BE2C (cell line): ENCODE measurements around the gene CDKN1A.

ENCODE experiments used
- DNase-seq: peaks from one replicate; pipeline ENCODE4 v3.0.0-alpha.2; 2020
- H3K27me3 ChIP-seq: fragments of 250-450 bp; sonication (Bioruptor Pico); 2 replicates; pipeline ENCODE4 v1.5.1; 2020; ENCODE audit warnings: mild to moderate bottlenecking
- H3K36me3 ChIP-seq: fragments of 250-450 bp; sonication (Bioruptor Pico); 2 replicates; pipeline ENCODE4 v1.5.1; 2020; ENCODE audit warnings: mild to moderate bottlenecking
- H3K4me1 ChIP-seq: fragments of 250-450 bp; sonication (Bioruptor Pico); 2 replicates; pipeline ENCODE4 v1.5.1; 2020
- H3K4me3 ChIP-seq: 2 replicates; pipeline ENCODE4 v1.5.1; 2011; ENCODE audit warnings: low read depth, low read length
- H3K9me3 ChIP-seq: fragments of 250-450 bp; sonication (Bioruptor Pico); 2 replicates; pipeline ENCODE4 v1.5.1; 2020
- TF ChIP-seq, protein P1 (sequence below): IDR thresholded peaks from 2 replicates; pipeline ENCODE4 v1.5.1; 2012; ENCODE audit warnings: mild to moderate bottlenecking, low read depth, low read length

Gene CDKN1A

GRCh38 chr6:36657942-36658544 is 20.5 kb upstream of the CDKN1A start:
- H3K4me1 ChIP-seq = peaks cover 6% of the 10 kb centered on the region
- no peaks in the 10 kb centered on the region for H3K9me3 ChIP-seq
- no peak overlapping the region for H3K4me3 ChIP-seq
- H3K36me3 ChIP-seq = no peaks in the 10 kb centered on the region
- DNase-seq = no peak
- TF ChIP-seq, protein P1, sequence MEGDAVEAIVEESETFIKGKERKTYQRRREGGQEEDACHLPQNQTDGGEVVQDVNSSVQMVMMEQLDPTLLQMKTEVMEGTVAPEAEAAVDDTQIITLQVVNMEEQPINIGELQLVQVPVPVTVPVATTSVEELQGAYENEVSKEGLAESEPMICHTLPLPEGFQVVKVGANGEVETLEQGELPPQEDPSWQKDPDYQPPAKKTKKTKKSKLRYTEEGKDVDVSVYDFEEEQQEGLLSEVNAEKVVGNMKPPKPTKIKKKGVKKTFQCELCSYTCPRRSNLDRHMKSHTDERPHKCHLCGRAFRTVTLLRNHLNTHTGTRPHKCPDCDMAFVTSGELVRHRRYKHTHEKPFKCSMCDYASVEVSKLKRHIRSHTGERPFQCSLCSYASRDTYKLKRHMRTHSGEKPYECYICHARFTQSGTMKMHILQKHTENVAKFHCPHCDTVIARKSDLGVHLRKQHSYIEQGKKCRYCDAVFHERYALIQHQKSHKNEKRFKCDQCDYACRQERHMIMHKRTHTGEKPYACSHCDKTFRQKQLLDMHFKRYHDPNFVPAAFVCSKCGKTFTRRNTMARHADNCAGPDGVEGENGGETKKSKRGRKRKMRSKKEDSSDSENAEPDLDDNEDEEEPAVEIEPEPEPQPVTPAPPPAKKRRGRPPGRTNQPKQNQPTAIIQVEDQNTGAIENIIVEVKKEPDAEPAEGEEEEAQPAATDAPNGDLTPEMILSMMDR = no peak
- H3K27me3 ChIP-seq = no peaks in the 10 kb centered on the region

DNA sequence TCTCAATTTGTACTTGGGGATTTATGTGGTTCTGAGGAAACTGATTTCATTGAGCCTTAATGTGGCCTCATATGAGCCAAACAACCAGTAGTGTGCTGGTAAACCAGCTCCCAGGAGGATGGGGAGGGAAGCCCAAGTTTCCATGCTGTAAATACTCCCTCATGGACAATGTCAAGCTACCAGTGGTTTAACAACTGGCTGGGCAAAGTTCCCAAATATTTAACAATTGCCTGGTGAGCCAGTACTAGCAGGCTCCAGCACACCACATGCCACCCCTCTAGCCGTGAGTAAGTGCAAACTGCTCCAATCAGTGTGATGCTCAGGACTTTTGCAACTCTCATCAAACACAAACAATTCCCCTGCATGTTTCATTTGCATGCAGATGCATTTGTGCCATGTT is 19.2 kb upstream of the CDKN1A start:
- TF ChIP-seq, protein P1 = no peak
- no peaks in the 10 kb centered on the region for H3K27me3 ChIP-seq
- no peaks in the 10 kb centered on the region for H3K9me3 ChIP-seq
- H3K4me1 ChIP-seq = peaks cover 6% of the 10 kb centered on the region
- no peaks in the 10 kb centered on the region for H3K36me3 ChIP-seq
- no peak overlapping the region for H3K4me3 ChIP-seq
- no peak for DNase-seq

DNA sequence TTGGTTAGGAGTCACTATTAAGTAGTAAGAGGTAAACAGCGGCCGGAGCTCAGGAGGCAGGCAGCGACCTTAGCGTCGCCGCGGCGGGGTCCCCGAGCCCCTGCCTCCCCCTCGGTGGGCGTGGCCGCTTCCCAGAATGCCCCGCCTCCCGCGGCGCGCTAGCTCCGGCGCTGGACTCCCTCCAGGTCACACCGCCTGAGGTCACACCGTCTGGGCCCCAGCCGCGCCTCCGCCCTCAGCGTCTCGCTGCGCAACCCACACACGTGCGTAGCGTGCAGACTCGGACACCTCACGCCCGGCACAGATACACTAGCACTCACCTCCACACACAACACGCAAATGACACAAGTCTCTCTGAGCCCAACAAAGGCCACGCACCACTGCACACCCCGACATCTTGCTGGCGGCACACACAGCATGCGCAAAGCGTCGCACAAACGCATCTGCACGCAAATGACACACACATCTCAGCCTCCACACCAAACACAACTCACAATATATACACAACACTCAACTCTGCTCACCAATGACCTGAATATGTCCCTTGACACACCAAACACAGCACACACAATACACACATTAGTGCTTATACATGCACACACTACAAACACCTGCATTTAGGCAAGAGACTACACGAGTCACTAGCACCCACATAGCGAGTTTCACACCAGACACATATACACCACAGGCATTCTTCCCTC is 17.6 kb upstream of the CDKN1A start:
- Histone ChIP-seq H3K9me3 (no peaks in the 10 kb centered on the region), H3K27me3 (no peaks in the 10 kb centered on the region), H3K4me1 (no peaks in the 10 kb centered on the region; the same call in 1 of the 2 replicates), H3K36me3 (no peaks in the 10 kb centered on the region), H3K4me3 (no peak overlapping the region)
- no peak for DNase-seq
- TF ChIP-seq, protein P1 = no peak

GRCh38 chr6:36662380-36662779 is 16.1 kb upstream of the CDKN1A start:
- H3K4me3 ChIP-seq = no peak overlapping the region
- H3K9me3 ChIP-seq = no peaks in the 10 kb centered on the region
- TF ChIP-seq, protein P1 = no peak
- no peak for DNase-seq
- no peaks in the 10 kb centered on the region for H3K27me3 ChIP-seq
- H3K4me1 ChIP-seq = peaks cover 6% of the 10 kb centered on the region
- no peaks in the 10 kb centered on the region for H3K36me3 ChIP-seq

- H3K27me3 ChIP-seq = no peaks in the 10 kb centered on the region
- no peaks in the 10 kb centered on the region for H3K36me3 ChIP-seq
- TF ChIP-seq, protein P1 = no peak
- no peaks in the 10 kb centered on the region for H3K9me3 ChIP-seq
- H3K4me3 ChIP-seq = no peak overlapping the region
- DNase-seq = no peak
- peaks cover 8% of the 10 kb centered on the region for H3K4me1 ChIP-seq
Measured at GRCh38 chr6:36662827-36663256, 15.7 kb upstream of the CDKN1A start.
